Measurements from ENCODE around the gene DIO3. TPM values are rescaled to one million over a fixed set of nuclear protein-coding genes. Genes with fewer than 3 reads are reported as not detected.

DIO3 gene
- total RNA-seq, 1 experiment from 2014 or later: not detected

- H3K14ac ChIP-seq (ENCODE audit: insufficient read depth, low read length): no peak overlapping the region
- H3K4me1 ChIP-seq (ENCODE audit: insufficient read depth, low read length): no peaks in the 10 kb centered on the region
- H3K36me3 Mint-ChIP-seq (ENCODE audit: insufficient read depth in 1 of 3, low read depth in 3 of 3): no peaks in the 10 kb centered on the region; a peak in 1 of 7 replicates
- TF ChIP-seq, protein P1, sequence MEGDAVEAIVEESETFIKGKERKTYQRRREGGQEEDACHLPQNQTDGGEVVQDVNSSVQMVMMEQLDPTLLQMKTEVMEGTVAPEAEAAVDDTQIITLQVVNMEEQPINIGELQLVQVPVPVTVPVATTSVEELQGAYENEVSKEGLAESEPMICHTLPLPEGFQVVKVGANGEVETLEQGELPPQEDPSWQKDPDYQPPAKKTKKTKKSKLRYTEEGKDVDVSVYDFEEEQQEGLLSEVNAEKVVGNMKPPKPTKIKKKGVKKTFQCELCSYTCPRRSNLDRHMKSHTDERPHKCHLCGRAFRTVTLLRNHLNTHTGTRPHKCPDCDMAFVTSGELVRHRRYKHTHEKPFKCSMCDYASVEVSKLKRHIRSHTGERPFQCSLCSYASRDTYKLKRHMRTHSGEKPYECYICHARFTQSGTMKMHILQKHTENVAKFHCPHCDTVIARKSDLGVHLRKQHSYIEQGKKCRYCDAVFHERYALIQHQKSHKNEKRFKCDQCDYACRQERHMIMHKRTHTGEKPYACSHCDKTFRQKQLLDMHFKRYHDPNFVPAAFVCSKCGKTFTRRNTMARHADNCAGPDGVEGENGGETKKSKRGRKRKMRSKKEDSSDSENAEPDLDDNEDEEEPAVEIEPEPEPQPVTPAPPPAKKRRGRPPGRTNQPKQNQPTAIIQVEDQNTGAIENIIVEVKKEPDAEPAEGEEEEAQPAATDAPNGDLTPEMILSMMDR (conservative IDR thresholded peaks at IDR 0.05): no peak
- no peaks in the 10 kb centered on the region for H4K20me1 ChIP-seq (ENCODE audit: control insufficient read depth, insufficient read depth, insufficient read length)
- no peaks in the 10 kb centered on the region; a peak in 1 of 5 replicates for H3K9me3 Mint-ChIP-seq
- H3K4me3 Mint-ChIP-seq: no peak overlapping the region
- H3K4me2 ChIP-seq (ENCODE audit: insufficient read depth, insufficient read length, low read length): no peak overlapping the region
- H3K27ac Mint-ChIP-seq: no peak overlapping the region
- no peak overlapping the region for H3K18ac ChIP-seq (ENCODE audit: insufficient read length, low read depth, low read length)
- H3T11ph ChIP-seq (ENCODE audit: low read length): no peak overlapping the region
- no peak overlapping the region for H3K23ac ChIP-seq (ENCODE audit: insufficient read length, low read depth, low read length)
- H3K79me2 ChIP-seq (ENCODE audit: insufficient read depth, low read length): no peaks in the 10 kb centered on the region
- H2BK12ac ChIP-seq (ENCODE audit: insufficient read length, low read depth, low read length): no peak overlapping the region
- no peak overlapping the region for H2AK5ac ChIP-seq (ENCODE audit: insufficient read length, low read length)
- no peak overlapping the region for H3K56ac ChIP-seq (ENCODE audit: insufficient read length, low read depth, low read length)
- no peak overlapping the region for H3K9ac ChIP-seq (ENCODE audit: extremely low read depth, insufficient read length, low read length)
- no peak overlapping the region for H2AFZ ChIP-seq (ENCODE audit: low read length)
- H4K91ac ChIP-seq (ENCODE audit: insufficient read length, low read depth, low read length): no peak overlapping the region
- no peak overlapping the region for H3K27ac ChIP-seq (ENCODE audit: insufficient read length, low read depth, low read length)
- H3K4ac ChIP-seq (ENCODE audit: low read depth, low read length): no peak overlapping the region
- H4K5ac ChIP-seq (ENCODE audit: insufficient read length, low read depth, low read length): no peak overlapping the region
- WGBS (ENCODE audit: extremely low coverage, insufficient read length, low lambda C conversion rate): no CpG with 5 or more reads among the region's 6 CpGs
- no peaks in the 10 kb centered on the region for H3K9me3 ChIP-seq (ENCODE audit: control insufficient read depth, low read depth, low read length)
- H3K23me2 ChIP-seq (ENCODE audit: insufficient read length, low read depth, low read length, poor library complexity, severe bottlenecking): no peaks in the 10 kb centered on the region
- no peak overlapping the region for H2BK120ac ChIP-seq (ENCODE audit: low read depth, low read length, poor library complexity, severe bottlenecking)
- H2BK15ac ChIP-seq (ENCODE audit: low read depth, low read length): no peak overlapping the region
- no peaks in the 10 kb centered on the region for H3K27me3 ChIP-seq (ENCODE audit: insufficient read depth, low read length)
- H2BK5ac ChIP-seq (ENCODE audit: insufficient read length, low read length): no peak overlapping the region
- peaks cover 21% of the 10 kb centered on the region for H3K27me3 Mint-ChIP-seq (ENCODE audit: low read depth)
- H2BK20ac ChIP-seq (ENCODE audit: low read depth, low read length, poor library complexity, severe bottlenecking): no peak overlapping the region
- no peak overlapping the region for H4K8ac ChIP-seq (replicated peaks; ENCODE audit: insufficient read length, low read depth, low read length)
- no peaks in the 10 kb centered on the region for H3K79me1 ChIP-seq (ENCODE audit: insufficient read depth, low read depth, low read length, poor library complexity, severe bottlenecking)
- no peak for DNase-seq
- 0 out of 4 replicates have a peak, but pooled peaks cover 0 to 4% of the 10 kb centered on the region in 2 experiments for H3K4me1 Mint-ChIP-seq
Measured at GRCh38 chr14:101588990-101589389, 27.7 kb downstream of the DIO3 start.

Measured in H9 (cell line).